BLaER1 treated with 17β-estradiol and CSF1 and Interleukin-3, amounts not matched to agents 10 nM and 100 nM (cell line): Measurements from ENCODE around the gene RAB21.

ENCODE experiments used
- H3K27ac ChIP-seq, 11 experiments: shearing (Covaris generic); formaldehyde crosslinking; 2 replicates each; pipeline ENCODE4 v1.8.1; 2022
- H3K27me3 ChIP-seq, 11 experiments: shearing (Covaris generic); formaldehyde crosslinking; 2 replicates each; pipeline ENCODE4 v1.8.1; 2022
- H3K36me3 ChIP-seq, 11 experiments: shearing (Covaris generic); formaldehyde crosslinking; 2 replicates each; pipeline ENCODE4 v1.8.1; 2022
- H3K4me1 ChIP-seq, 10 experiments: shearing (Covaris generic); formaldehyde crosslinking; 2 replicates each; pipeline ENCODE4 v1.8.1; 2022
- H3K4me2 ChIP-seq, 11 experiments: shearing (Covaris generic); formaldehyde crosslinking; 2 replicates each; pipeline ENCODE4 v1.8.1; 2022
- H3K4me3 ChIP-seq, 10 experiments: shearing (Covaris generic); formaldehyde crosslinking; 2 replicates each; pipeline ENCODE4 v1.8.1; 2022
- H3K9ac ChIP-seq, 11 experiments: shearing (Covaris generic); formaldehyde crosslinking; 2 replicates each; pipeline ENCODE4 v1.8.1; 2022
- H3K9me3 ChIP-seq, 11 experiments: shearing (Covaris generic); formaldehyde crosslinking; replicated peaks in 1 of 11; 2 replicates each; pipeline ENCODE4 v1.8.1; 2022
- H4K20me1 ChIP-seq, 11 experiments: shearing (Covaris generic); formaldehyde crosslinking; 2 replicates each; pipeline ENCODE4 v1.8.1; 2022
- Cebpa-rat ChIP-seq, 11 experiments: shearing (Covaris generic); IDR thresholded peaks; 2 replicates each; pipeline ENCODE4 v1.8.1; 2022

Gene RAB21

GRCh38 chr12:71763677-71764379 is 9.2 kb downstream of the RAB21 start:
- H3K9ac ChIP-seq = no peak overlapping the region
- H3K27ac ChIP-seq = no peak overlapping the region
- no peaks in the 10 kb centered on the region for H3K4me1 ChIP-seq
- no peak overlapping the region for H3K4me2 ChIP-seq
- H3K36me3 ChIP-seq = peaks cover 57 to 93% (median 80%) of the 10 kb centered on the region in 11 experiments
- no peak for TF ChIP-seq Cebpa-rat (IDR thresholded peaks at IDR 0.05)
- peaks cover 67 to 86% (median 78%) of the 10 kb centered on the region in 11 experiments for H3K9me3 ChIP-seq
- H4K20me1 ChIP-seq = peaks cover 20 to 82% (median 50%) of the 10 kb centered on the region in 11 experiments; a peak in 16 of 22 replicates
- H3K27me3 ChIP-seq = no peaks in the 10 kb centered on the region
- H3K4me3 ChIP-seq = no peak overlapping the region

DNA sequence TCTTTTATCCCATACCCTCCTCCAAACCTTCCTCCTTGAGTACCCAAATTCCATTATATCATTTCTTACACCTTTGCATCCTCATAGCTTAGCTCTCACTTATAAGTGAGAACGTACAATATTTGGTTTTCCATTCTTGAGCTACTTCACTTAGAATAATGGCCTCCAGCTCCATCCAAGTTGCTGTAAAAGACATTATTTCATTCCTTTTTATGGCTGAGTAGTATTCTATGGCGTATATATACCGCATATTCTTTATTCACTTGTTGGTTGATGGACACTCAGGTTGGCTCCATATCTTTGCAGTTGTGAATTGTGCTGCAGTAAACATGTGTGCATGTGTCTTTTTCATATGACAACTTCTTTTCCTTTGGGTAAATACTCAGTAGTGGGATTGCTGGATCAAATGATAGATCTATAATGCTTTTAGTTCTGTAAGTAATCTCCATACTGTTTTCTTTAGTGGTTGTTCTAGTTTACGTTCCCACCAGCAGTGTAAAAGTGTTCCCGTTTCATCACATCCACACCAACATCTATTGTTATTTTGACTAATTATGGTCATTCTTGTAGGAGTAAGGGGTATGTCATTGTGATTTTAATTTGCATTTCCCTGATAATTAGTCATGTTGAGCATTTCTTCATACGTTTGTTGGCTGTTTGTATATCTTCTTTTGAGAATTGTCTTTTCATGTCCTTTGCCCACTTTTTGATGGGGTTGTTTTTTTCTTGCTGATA is 10.1 kb downstream of the RAB21 start:
- Histone ChIP-seq H3K36me3 (peaks cover 50 to 89% (median 75%) of the 10 kb centered on the region in 11 experiments), H4K20me1 (peaks cover 22 to 91% (median 54%) of the 10 kb centered on the region in 11 experiments; a peak in 16 of 22 replicates), H3K4me2 (no peak overlapping the region), H3K4me1 (no peaks in the 10 kb centered on the region), H3K27ac (no peak overlapping the region), H3K4me3 (no peak overlapping the region), H3K9me3 (peaks cover 58 to 77% (median 69%) of the 10 kb centered on the region in 11 experiments), H3K27me3 (no peaks in the 10 kb centered on the region), H3K9ac (no peak overlapping the region)
- TF ChIP-seq Cebpa-rat (IDR thresholded peaks at IDR 0.05) = no peak

- H3K27me3 ChIP-seq = no peaks in the 10 kb centered on the region
- H3K9me3 ChIP-seq = peaks cover 44 to 63% (median 55%) of the 10 kb centered on the region in 11 experiments
- no peak overlapping the region for H3K4me3 ChIP-seq
- H3K9ac ChIP-seq = no peak overlapping the region
- peaks cover 22 to 88% (median 56%) of the 10 kb centered on the region in 11 experiments; a peak in 17 of 22 replicates for H4K20me1 ChIP-seq
- peaks cover 50 to 89% (median 75%) of the 10 kb centered on the region in 11 experiments for H3K36me3 ChIP-seq
- TF ChIP-seq Cebpa-rat (IDR thresholded peaks at IDR 0.05) = no peak
- no peaks in the 10 kb centered on the region for H3K4me1 ChIP-seq
- H3K4me2 ChIP-seq = no peak overlapping the region
- no peak overlapping the region for H3K27ac ChIP-seq
Observed at GRCh38 chr12:71766202-71766601, 11.5 kb downstream of the RAB21 start.

DNA sequence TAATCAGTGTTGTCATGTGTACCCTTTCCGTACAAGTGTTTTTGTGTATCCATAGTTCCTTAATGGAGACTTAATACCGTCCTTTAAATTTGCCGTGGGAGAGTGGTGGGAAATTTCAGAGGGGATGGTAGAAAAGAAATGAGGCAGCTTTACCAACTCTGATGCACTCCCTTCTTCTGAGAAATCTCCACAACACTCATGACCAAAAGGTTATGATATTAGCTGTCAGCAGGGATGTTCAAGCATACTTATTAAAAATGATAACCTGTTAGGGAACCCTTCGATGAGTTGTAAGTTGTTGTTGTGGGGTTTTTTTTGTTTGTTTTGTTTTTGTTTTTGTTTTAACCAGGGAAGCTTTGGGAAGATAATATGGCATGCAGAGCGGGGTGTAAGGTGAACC is 12.5 kb downstream of the RAB21 start:
- Histone ChIP-seq H4K20me1 (peaks cover 22 to 93% (median 55%) of the 10 kb centered on the region in 11 experiments; a peak in 17 of 22 replicates), H3K9ac (no peak overlapping the region), H3K36me3 (peaks cover 54 to 90% (median 76%) of the 10 kb centered on the region in 11 experiments), H3K4me3 (no peak overlapping the region), H3K4me2 (no peak overlapping the region), H3K27ac (no peak overlapping the region), H3K27me3 (no peaks in the 10 kb centered on the region), H3K9me3 (peaks cover 34 to 53% (median 45%) of the 10 kb centered on the region in 11 experiments), H3K4me1 (peaks cover 0 to 5% (median 0%) of the 10 kb centered on the region in 10 experiments; a peak in 4 of 20 replicates)
- TF ChIP-seq Cebpa-rat (IDR thresholded peaks at IDR 0.05) = no peak

- Histone ChIP-seq H3K4me2 (no peak overlapping the region), H3K9ac (no peak overlapping the region), H4K20me1 (peaks cover 22 to 99% (median 61%) of the 10 kb centered on the region in 11 experiments; a peak in 17 of 22 replicates), H3K4me3 (no peak overlapping the region), H3K9me3 (peaks cover 17 to 36% (median 28%) of the 10 kb centered on the region in 11 experiments), H3K4me1 (peaks cover 0 to 17% (median 0%) of the 10 kb centered on the region in 10 experiments; a peak in 4 of 20 replicates), H3K27ac (no peak overlapping the region), H3K36me3 (peaks cover 49 to 90% (median 75%) of the 10 kb centered on the region in 11 experiments), H3K27me3 (no peaks in the 10 kb centered on the region)
- TF ChIP-seq Cebpa-rat (IDR thresholded peaks at IDR 0.05) = no peak
Observed at GRCh38 chr12:71768900-71769299, 14.2 kb downstream of the RAB21 start.

GRCh38 chr12:71771069-71771468 is 16.4 kb downstream of the RAB21 start:
- Histone ChIP-seq H3K4me3 (no peak overlapping the region), H3K9me3 (peaks cover 0 to 16% (median 8%) of the 10 kb centered on the region in 11 experiments; a peak in 12 of 22 replicates), H3K27me3 (no peaks in the 10 kb centered on the region), H3K4me2 (no peak overlapping the region), H3K9ac (no peak overlapping the region), H3K36me3 (peaks cover 59 to 93% (median 77%) of the 10 kb centered on the region in 11 experiments), H3K27ac (no peak overlapping the region), H4K20me1 (peaks cover 20 to 98% (median 54%) of the 10 kb centered on the region in 11 experiments; a peak in 17 of 22 replicates), H3K4me1 (peaks cover 0 to 17% (median 0%) of the 10 kb centered on the region in 10 experiments; a peak in 4 of 20 replicates)
- TF ChIP-seq Cebpa-rat (IDR thresholded peaks at IDR 0.05) = no peak

GRCh38 chr12:71772735-71773134 is 18.1 kb downstream of the RAB21 start:
- TF ChIP-seq Cebpa-rat (IDR thresholded peaks at IDR 0.05) = no peak
- no peak overlapping the region for H3K9ac ChIP-seq
- H4K20me1 ChIP-seq = peaks cover 6 to 97% (median 37%) of the 10 kb centered on the region in 11 experiments; a peak in 17 of 22 replicates
- H3K9me3 ChIP-seq = no peaks in the 10 kb centered on the region; a peak in 2 of 22 replicates
- H3K4me2 ChIP-seq = peak overlapping the region in 1 of 11 experiments; percentile 26; a peak in 1 of 22 replicates
- no peak overlapping the region for H3K27ac ChIP-seq
- peaks cover 0 to 17% (median 0%) of the 10 kb centered on the region in 10 experiments; a peak in 4 of 20 replicates for H3K4me1 ChIP-seq
- no peaks in the 10 kb centered on the region for H3K27me3 ChIP-seq
- no peak overlapping the region for H3K4me3 ChIP-seq
- H3K36me3 ChIP-seq = peaks cover 64 to 94% (median 79%) of the 10 kb centered on the region in 11 experiments

GRCh38 chr12:71780237-71780822 is 25.7 kb downstream of the RAB21 start:
- H3K4me2 ChIP-seq = no peak overlapping the region
- H3K9me3 ChIP-seq = no peaks in the 10 kb centered on the region
- H3K27me3 ChIP-seq = no peaks in the 10 kb centered on the region
- H3K4me3 ChIP-seq = no peak overlapping the region
- H3K36me3 ChIP-seq = peaks cover 34 to 82% (median 60%) of the 10 kb centered on the region in 11 experiments; a peak in 21 of 22 replicates
- TF ChIP-seq Cebpa-rat (IDR thresholded peaks at IDR 0.05) = no peak
- H3K4me1 ChIP-seq = peaks cover 0 to 14% (median 4%) of the 10 kb centered on the region in 10 experiments; a peak in 10 of 20 replicates
- peaks cover 4 to 62% (median 14%) of the 10 kb centered on the region in 11 experiments; a peak in 12 of 22 replicates for H4K20me1 ChIP-seq
- H3K27ac ChIP-seq = peak overlapping the region in 1 of 11 experiments; percentile 12; a peak in 1 of 22 replicates
- H3K9ac ChIP-seq = no peak overlapping the region
